GM19240 (cell line): ENCODE results near the gene KIF26B.
"Not testable (repeated sequence)": the region's sequence is repeated elsewhere in the genome, so short reads cannot be mapped to it uniquely, and the experiment has no call there.

Experiments
- DNase-seq: peaks from one replicate; pipeline ENCODE4 v3.0.0; 2011; ENCODE audit warnings: low spot score; ENCODE audit not compliant: insufficient read length

Gene KIF26B

DNA sequence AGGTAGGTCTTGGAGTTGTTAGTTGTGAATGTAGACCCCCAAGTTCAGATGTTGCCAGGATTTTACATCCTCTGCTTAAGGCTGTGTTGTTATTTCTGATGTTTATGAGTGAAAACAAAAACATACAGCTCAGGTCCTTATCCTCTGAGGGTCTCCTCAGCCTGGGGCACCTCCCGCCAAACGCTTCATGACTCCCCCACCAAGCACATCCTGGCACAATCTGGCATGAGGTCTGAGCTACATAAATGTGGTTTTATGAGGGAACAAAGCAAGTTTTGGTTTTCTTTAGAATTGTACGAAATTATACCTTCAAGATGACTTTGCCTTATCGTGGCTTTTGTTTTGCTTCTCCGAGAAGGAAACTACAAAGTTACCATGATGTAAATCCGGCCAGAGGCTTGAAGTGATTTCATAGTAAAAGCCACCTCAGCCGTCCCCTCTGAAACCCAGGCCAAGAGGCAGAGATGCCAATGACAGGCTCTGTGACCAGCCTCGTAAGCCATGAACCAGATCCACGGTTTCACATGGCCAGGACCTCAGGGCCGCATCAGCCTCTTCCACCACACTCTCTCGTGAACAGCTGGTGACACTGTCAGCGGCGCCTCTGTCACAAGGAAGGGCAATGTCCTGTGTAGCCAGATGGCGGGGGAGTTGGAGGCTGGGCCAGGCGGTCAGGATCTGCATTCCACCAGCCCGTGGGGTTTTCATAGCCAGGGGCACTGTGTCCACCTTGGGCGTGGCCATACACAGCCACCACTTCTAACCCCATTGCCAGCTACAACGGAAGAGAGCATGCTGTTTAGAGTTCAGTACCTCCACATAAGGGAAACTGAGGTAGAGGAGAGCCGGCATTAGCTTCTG lies 199.4 kb downstream of the KIF26B start:
- DNase-seq, result no peak

- not testable (repeated sequence) for DNase-seq
Measured at GRCh38 chr1:245355851-245356630, 201.3 kb downstream of the KIF26B start.

DNA sequence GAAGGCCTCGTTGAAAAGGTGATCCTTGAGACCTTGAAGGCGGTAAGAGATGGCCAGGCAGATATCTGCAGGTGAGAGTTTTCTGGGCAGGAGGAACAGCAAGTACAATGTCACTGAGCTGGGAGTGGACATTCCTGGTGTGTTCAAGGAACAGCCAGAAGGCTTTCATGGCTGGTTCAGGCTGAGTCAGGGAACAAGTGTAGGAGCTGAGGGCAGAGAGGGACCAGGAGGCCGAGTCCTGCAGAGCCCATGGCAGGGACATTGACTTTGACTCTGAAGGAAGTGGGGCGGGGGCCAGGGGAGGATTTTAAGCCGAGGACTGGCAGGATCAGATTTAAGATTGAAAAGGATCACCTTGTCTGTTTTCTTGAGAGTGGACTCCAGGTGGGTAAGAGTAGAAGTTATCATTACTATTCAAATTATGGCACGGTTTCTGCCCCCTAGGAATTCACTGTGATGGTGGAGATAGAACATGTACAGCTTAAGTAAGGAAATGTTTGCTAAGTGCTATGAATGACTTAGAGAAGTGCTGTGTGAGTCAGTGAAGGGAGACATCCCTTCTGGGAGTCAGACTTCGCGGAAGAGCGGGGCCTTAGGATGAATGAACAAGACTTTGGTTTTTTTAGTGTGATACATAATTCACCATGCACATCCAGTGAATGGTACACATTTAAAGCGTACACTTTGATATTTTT lies 202.3 kb downstream of the KIF26B start:
- DNase-seq, result no peak

DNA sequence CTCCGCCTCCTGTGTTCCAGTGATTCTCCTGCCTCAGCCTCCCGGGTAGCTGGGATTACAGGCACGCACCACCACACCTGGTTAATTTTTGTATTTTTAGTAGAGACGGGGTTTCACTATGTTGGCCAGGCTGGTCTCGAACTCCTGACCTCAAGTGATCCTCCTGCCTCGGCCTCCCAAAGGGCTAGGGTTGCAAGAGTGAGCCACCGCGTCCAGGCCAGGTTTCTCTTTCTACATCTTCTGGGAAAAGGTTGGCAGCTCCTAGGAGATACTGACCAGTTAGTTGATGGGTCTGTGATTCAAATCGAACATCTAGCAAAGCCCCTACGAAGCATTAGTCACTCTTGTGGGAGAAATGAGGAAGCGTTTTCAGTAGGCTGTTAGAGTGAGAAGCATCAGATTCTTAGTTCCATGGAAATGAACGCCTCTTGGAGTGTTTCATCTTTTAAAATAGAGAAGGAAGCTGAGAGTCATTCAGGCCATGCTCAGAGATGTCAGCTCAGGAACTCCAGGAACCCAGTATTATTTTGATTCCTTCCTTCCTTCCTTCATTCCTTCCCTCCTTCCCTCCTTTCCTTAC lies 204.4 kb downstream of the KIF26B start:
- DNase-seq, result not testable (repeated sequence)

DNA sequence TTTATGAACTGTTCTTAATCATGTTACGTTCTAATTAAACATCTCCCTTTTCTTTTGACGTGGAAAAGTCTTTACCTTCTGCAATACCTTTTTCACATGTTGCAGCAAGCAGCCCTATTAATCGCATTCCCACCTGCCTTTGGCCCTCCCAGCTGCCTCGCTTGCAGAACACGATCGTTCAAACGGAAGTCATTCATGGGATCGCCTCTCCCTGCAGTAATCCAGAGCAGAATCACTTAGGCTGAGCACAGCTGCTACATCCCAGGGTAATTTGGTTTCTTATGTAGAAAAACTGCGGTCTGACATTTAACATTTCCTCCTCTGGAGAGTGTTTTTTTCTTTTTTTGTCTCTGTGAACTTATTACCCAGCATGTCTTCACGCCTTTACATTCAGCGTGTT lies 206.3 kb downstream of the KIF26B start:
- no peak for DNase-seq

DNA sequence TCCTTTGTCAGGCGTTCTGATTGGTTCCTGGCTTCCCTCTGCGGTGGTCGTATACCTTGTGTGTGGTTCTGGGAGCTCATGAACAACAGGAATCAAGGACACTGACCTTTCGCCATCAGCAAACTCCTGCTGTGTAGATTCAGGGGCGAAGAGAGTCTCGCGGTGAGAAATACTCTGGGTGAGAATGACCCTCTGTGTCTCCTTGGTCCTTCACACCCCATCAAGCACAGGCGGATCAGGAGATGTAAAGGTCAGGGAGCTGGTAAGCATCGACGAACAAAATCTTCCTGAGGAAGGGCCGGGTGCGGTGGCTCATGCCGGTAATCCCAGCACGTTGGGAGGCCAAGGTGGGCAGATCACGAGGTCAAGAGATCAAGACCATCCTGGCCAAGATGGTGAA lies 207.2 kb downstream of the KIF26B start:
- DNase-seq, result no peak

DNA sequence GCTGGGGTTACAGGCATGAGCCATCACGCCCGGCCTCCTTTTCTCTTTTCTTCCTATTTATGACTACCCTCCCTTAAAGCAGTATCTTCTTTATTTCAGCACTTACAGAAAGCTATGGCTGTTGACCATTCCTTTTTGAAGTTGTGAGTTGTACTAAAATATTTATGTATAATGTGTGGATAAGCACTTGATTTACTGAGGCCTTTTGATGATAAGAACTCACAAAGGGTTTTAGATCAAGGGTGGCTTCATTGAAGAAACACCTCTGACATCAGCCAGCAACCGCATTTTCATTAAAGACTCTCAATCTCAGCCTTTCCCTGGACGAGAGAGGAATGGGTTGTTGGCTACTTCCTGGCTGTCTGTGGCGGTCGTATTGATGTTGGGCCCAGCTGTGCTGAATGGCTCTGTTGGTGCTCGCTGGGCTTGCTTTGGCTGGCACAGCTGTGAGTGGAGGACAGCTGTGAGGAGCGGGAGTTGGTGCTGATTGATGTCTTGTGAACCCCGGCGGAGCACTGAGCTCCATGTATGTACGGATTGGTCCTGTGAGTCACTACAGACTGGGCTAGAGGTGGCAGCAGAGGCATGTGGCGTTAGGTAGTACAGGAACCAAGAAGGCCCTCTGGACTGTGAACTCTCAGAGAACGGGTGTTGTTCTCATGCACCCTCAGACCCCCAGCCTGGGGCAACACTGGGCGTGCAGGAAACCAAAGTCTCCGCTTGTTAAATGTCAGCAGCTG lies 208.8 kb downstream of the KIF26B start:
- DNase-seq, result no peak

DNA sequence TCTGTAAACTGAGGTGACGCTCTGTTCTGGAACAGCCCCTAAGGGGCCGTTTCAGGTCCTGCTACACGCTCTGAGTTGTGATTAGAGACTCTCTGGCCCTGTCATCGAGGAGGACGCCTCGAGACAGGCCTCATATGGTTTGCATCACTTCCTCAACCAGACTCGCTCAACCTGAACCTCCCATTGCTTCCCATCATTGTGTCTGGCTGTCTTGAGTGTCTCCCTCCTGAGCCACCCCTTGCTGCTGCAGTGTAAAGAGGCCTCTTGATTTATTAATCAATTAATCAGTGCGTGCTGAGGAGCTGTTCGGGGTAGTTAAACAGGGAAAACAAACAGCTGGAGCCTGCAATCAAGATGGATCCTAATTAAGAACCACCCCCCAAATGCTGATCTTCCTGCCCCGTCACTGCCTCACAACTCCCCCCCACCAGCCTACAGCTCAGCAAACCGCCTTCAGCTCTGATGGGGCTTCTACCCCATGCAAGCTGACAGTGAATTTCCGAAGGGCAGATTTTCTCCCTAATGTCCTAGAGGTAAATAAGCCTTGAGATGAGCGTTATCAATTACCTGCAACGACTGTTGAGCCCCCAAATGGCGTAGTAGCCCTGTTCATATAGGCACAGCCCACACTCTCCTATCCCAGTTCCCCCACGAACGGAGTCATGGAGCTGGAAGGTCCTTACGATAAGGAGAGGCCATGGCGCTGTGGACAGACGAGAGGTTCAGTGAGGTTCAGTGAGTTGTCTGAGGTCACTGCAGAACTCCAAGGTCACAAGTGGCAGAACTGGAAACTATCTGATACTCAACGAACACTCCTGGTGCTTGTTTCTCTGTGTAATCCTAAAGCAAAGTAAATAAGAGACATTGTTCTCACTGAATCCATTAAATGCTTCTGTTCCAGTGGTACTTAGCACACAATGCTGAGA lies 210.6 kb downstream of the KIF26B start:
- no peak for DNase-seq

GRCh38 chr1:245366886-245367285 lies 212.1 kb downstream of the KIF26B start:
- no peak for DNase-seq

DNA sequence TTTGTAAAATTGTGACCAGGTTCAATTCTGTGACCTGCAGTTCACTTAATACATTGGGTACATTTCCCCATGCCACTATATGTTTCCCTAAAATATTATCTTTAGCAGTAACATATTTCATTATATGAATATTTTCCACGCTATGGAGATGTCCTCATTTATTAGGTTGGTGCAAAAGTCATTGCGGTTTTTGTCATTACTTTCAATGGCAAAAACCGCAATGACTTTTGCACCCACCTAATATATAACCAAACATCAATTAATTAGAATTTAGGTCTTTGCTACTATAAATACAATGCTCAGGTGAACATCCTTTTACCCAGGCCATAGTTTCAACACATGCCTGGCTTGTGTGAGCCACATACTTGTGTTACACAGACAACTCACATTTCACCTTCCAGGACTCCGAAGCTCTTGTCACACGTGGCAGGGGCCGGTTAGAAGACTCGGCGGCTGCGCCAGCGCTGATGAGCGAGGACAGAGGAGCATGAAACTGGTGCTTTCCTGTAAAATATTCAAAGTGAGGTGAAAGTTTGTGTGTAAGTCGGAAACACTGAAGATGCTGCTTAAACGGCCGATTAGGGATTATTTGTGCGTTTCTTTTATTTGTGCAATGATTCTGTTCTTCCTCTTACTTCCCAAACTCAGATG lies 215.5 kb downstream of the KIF26B start:
- DNase-seq, result no peak

- DNase-seq, result no peak
Measured at GRCh38 chr1:245370905-245371581, 216.3 kb downstream of the KIF26B start.

GRCh38 chr1:245373131-245373530 lies 218.3 kb downstream of the KIF26B start:
- DNase-seq, result no peak

- no peak for DNase-seq
Measured at GRCh38 chr1:245375789-245376460, 221.1 kb downstream of the KIF26B start.

- no peak for DNase-seq
Measured at GRCh38 chr1:245377854-245378253, 223.1 kb downstream of the KIF26B start.

DNA sequence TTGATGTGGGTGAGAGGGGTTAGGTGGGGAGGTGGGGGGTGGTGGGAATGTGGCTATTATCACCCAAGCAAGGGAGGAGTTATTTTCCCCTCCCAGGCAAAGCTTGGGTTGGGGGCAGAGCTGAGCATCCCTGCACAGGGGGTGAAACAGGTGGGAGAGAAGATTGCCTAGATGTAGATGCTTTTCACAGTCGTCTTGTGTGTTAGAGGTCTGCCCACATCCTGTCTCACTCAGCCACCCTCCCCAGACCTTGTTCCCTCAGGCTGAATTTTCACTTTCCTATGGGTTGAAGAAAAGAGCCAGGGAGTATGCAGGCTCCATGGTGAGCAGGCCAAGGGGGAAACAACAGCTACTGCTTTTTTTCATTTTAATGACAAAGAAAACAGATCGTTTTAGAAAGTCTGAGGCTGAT lies 223.5 kb downstream of the KIF26B start:
- DNase-seq, result no peak

- no peak for DNase-seq
Measured at GRCh38 chr1:245378745-245379144, 224.0 kb downstream of the KIF26B start.

- no peak for DNase-seq
Measured at GRCh38 chr1:245380790-245381535, 226.2 kb downstream of the KIF26B start.
